Thyroid gland (tissue), 4 donors: Measurements from ENCODE around the gene FAM177A1.

Experiments used
- POLR2A ChIP-seq, 2 donors: fragments of 450-650 bp; IDR thresholded peaks; one replicate each; pipeline ENCODE4 v1.6.1; 2017; ENCODE audit warnings: antibody characterized with exemption in 2 of 2, mild to moderate bottlenecking in 2 of 2, moderate library complexity in 1 of 2
- TF ChIP-seq, protein P1 (sequence below), 6 experiments: fragments of 200-600 bp in 3 of 6; fragments of 450-650 bp in 3 of 6; sonication (generic) in 3 of 6; IDR thresholded peaks; one replicate each; pipeline ENCODE4 v1.5.1; 2016 to 2019; ENCODE audit warnings: antibody characterized with exemption in 6 of 6, mild to moderate bottlenecking in 2 of 6, inconsistent platforms in 1 of 6, moderate library complexity in 1 of 6

GRCh38 chr14:35088514-35088913, 42.4 kb downstream of the FAM177A1 start:
- TF ChIP-seq, protein P1, sequence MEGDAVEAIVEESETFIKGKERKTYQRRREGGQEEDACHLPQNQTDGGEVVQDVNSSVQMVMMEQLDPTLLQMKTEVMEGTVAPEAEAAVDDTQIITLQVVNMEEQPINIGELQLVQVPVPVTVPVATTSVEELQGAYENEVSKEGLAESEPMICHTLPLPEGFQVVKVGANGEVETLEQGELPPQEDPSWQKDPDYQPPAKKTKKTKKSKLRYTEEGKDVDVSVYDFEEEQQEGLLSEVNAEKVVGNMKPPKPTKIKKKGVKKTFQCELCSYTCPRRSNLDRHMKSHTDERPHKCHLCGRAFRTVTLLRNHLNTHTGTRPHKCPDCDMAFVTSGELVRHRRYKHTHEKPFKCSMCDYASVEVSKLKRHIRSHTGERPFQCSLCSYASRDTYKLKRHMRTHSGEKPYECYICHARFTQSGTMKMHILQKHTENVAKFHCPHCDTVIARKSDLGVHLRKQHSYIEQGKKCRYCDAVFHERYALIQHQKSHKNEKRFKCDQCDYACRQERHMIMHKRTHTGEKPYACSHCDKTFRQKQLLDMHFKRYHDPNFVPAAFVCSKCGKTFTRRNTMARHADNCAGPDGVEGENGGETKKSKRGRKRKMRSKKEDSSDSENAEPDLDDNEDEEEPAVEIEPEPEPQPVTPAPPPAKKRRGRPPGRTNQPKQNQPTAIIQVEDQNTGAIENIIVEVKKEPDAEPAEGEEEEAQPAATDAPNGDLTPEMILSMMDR (IDR thresholded peaks at IDR 0.05): no peak
- no peak for TF ChIP-seq POLR2A (IDR thresholded peaks at IDR 0.05)
